CD4-positive, alpha-beta T cell (primary cell): ENCODE data around the gene DNASE2B. TPM values are rescaled to one million over a fixed set of nuclear protein-coding genes. Genes with fewer than 3 reads are reported as not detected.

Experiments
- ATAC-seq: fragments of 200-7000 bp; cut with Tn5 transposase; one replicate; pipeline ENCODE4 v1.10.0; 2022; ENCODE audit warnings: mild to moderate bottlenecking; ENCODE audit not compliant: poor library complexity
- CTCF ChIA-PET: fragments of 350-600 bp; sonication (Branson Sonifier 250); formaldehyde crosslinking; loops from one replicate; lab custom pipeline; 2021; ENCODE audit warnings: antibody characterized with exemption, inconsistent platforms; lab: Charles Lee
- POLR2A ChIA-PET: fragments of 350-600 bp; sonication (Branson Sonifier 250); formaldehyde crosslinking; loops from one replicate; lab custom pipeline; 2021; ENCODE audit warnings: antibody characterized with exemption, inconsistent platforms; lab: Charles Lee
- DNase-seq, 14 experiments: peaks; one replicate each; pipeline ENCODE4 v3.0.0-alpha.2; 2013 to 2020; ENCODE audit warnings: mixed read lengths in 2 of 14
- H3K27ac ChIP-seq, 2 donors: one replicate each; pipeline versions ENCODE4 v1.5.1 to v1.7.0; 2013; ENCODE audit warnings: low read length in 2 of 2, low read depth in 1 of 2, mild to moderate bottlenecking in 1 of 2
- H3K27me3 ChIP-seq, 2 experiments: 1 replicate in 1 of 2; 2 replicates in 1 of 2; pipeline versions ENCODE4 v1.6.1 to v1.7.0; 2013; ENCODE audit warnings: low read length in 2 of 2, control low read depth in 1 of 2, mild to moderate bottlenecking in 1 of 2, moderate library complexity in 1 of 2; ENCODE audit not compliant: insufficient read depth in 2 of 2, control insufficient read depth in 1 of 2
- H3K36me3 ChIP-seq: one replicate; pipeline ENCODE4 v1.6.1; 2013; ENCODE audit warnings: low read length, control low read depth; ENCODE audit not compliant: insufficient read depth
- H3K4me1 ChIP-seq: one replicate; pipeline ENCODE4 v1.6.1; 2013; ENCODE audit warnings: low read length, control low read depth; ENCODE audit not compliant: insufficient read depth
- H3K4me3 ChIP-seq: one replicate; pipeline ENCODE4 v1.5.1; 2013; ENCODE audit warnings: mild to moderate bottlenecking, low read length, moderate library complexity
- H3K9me3 ChIP-seq, 2 experiments: 1 replicate in 1 of 2; 2 replicates in 1 of 2; pipeline versions ENCODE4 v1.6.1 to v1.7.0; 2013; ENCODE audit warnings: low read length in 2 of 2, mild to moderate bottlenecking in 2 of 2, control low read depth in 1 of 2, moderate library complexity in 1 of 2; ENCODE audit not compliant: control insufficient read depth in 1 of 2, insufficient read depth in 1 of 2
- H3K27ac Mint-ChIP-seq: one replicate; pipeline ENCODE4 v1.8.0; 2020; ENCODE audit warnings: mixed read lengths
- H3K27me3 Mint-ChIP-seq: one replicate; pipeline ENCODE4 v1.8.0; 2021; ENCODE audit warnings: mixed read lengths
- H3K36me3 Mint-ChIP-seq: one replicate; pipeline ENCODE4 v1.8.0; 2021; ENCODE audit warnings: low read depth, mixed read lengths
- H3K4me1 Mint-ChIP-seq: one replicate; pipeline ENCODE4 v1.8.0; 2021; ENCODE audit warnings: low read depth, mixed read lengths
- H3K4me3 Mint-ChIP-seq: one replicate; pipeline ENCODE4 v1.8.0; 2020; ENCODE audit warnings: mild to moderate bottlenecking, mixed read lengths
- H3K9me3 Mint-ChIP-seq: one replicate; pipeline ENCODE4 v1.8.0; 2020; ENCODE audit warnings: mixed read lengths
- intact Hi-C, 2 experiments: fragments of 100-400 bp; cut with DNase I in 1 of 2; cut with micrococcal nuclease in 1 of 2; formaldehyde crosslinking; loops; one replicate each; pipeline versions ENCODE4 v1.15.1 to v1.9.0; 2023 to 2025; cut with DNase I, micrococcal nuclease
- total RNA-seq, 174 experiments: library from RNA in 2 of 174; stranded (reverse) in 2 of 174; gene quantifications; one replicate each; pipeline ENCODE4 v1.2.3 and lab custom pipeline; 2021 to 2026
- TF ChIP-seq, protein P1 (sequence below): fragments of 200-600 bp; IDR thresholded peaks from one replicate; pipeline ENCODE4 v1.8.0; 2022; ENCODE audit warnings: antibody characterized with exemption, mild to moderate bottlenecking

Gene DNASE2B
- total RNA-seq, 2 experiments from 2014 or later, result not detected

DNA sequence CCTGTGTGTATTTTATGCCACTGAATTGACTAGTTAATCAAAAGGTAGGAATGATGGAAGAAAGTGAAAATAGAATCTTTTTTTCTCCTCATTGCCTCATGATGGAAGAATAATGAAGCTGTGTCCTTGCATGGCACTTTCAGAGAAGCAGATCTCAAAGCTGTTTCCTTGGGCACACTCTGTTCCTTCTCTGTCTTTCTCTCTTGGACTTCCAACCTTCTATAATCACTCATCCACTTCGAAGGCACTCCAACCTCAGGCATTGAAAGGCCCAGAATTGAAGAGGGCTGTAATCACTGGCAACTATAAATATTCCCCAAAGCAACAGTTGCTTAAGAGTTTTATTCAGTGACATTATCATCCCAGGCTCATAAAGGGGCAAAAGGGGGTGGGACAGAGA lies 31.1 kb upstream of the DNASE2B start:
- Mint-ChIP-seq H3K27me3 (no peaks in the 10 kb centered on the region), H3K36me3 (no peaks in the 10 kb centered on the region), H3K9me3 (no peaks in the 10 kb centered on the region), H3K4me1 (peaks cover 5% of the 10 kb centered on the region), H3K4me3 (no peak overlapping the region), H3K27ac (no peak overlapping the region)
- ATAC-seq (no peak), DNase-seq (no peak)
- no peaks in the 10 kb centered on the region for H3K4me1 ChIP-seq
- H3K27ac ChIP-seq, result no peak overlapping the region
- no peaks in the 10 kb centered on the region for H3K27me3 ChIP-seq
- no peak overlapping the region for H3K4me3 ChIP-seq
- no peaks in the 10 kb centered on the region for H3K9me3 ChIP-seq
- TF ChIP-seq, protein P1, sequence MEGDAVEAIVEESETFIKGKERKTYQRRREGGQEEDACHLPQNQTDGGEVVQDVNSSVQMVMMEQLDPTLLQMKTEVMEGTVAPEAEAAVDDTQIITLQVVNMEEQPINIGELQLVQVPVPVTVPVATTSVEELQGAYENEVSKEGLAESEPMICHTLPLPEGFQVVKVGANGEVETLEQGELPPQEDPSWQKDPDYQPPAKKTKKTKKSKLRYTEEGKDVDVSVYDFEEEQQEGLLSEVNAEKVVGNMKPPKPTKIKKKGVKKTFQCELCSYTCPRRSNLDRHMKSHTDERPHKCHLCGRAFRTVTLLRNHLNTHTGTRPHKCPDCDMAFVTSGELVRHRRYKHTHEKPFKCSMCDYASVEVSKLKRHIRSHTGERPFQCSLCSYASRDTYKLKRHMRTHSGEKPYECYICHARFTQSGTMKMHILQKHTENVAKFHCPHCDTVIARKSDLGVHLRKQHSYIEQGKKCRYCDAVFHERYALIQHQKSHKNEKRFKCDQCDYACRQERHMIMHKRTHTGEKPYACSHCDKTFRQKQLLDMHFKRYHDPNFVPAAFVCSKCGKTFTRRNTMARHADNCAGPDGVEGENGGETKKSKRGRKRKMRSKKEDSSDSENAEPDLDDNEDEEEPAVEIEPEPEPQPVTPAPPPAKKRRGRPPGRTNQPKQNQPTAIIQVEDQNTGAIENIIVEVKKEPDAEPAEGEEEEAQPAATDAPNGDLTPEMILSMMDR, result no peak
- ChIA-PET CTCF (no interaction called here), POLR2A (no interaction called here)
- intact Hi-C loops, result no loop called here
- H3K36me3 ChIP-seq, result no peaks in the 10 kb centered on the region

DNA sequence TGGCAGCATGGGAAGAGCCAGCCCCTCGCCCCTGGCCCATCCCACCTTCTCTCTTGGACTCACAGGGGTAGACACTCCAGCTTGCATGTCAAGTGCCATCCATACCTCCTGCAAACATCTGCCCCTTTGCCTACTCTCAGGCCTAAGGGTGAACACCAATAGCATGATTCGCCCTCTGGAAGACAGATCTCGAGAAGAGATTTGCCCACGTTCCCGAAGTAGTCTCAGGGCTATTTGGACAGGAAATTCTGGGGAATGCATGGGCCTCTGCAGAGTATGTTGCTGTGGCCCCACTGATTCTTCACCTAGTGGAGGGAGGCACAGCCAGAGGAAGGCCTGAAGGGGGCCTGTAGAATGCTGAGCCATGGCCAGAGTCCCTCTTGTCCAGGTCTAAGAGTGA lies 29.8 kb upstream of the DNASE2B start:
- Mint-ChIP-seq H3K9me3 (no peaks in the 10 kb centered on the region), H3K27ac (no peak overlapping the region), H3K4me1 (no peaks in the 10 kb centered on the region), H3K4me3 (no peak overlapping the region), H3K36me3 (no peaks in the 10 kb centered on the region), H3K27me3 (no peaks in the 10 kb centered on the region)
- H3K4me1 ChIP-seq, result no peaks in the 10 kb centered on the region
- intact Hi-C loops, result no loop called here
- no peaks in the 10 kb centered on the region for H3K9me3 ChIP-seq
- CTCF ChIA-PET, result no interaction called here
- ATAC-seq, result no peak
- H3K4me3 ChIP-seq, result no peak overlapping the region
- H3K36me3 ChIP-seq, result no peaks in the 10 kb centered on the region
- H3K27me3 ChIP-seq, result no peaks in the 10 kb centered on the region
- H3K27ac ChIP-seq, result no peak overlapping the region
- TF ChIP-seq, protein P1, result no peak
- DNase-seq, result no peak
- POLR2A ChIA-PET, result no interaction called here

DNA sequence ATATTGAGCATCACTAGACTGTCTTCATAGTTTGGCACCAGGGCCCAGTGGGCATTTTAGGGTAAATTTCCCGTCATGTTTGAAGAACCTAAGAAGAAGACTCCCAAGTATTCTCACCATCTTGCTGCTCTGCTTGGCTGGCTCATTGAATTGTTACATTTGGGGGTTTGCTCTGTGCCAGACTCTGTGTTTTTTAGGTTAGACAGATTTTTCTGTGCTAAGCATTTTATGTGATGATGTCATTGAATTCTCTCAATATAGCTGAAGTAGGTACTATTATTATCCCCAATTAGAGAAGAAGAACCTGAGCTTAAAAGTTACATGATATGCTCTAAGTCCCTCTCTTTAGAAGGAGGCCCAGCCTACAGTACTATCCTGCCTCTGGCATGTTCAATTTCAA lies 28.0 kb upstream of the DNASE2B start:
- Histone ChIP-seq H3K27ac (no peak overlapping the region), H3K27me3 (no peaks in the 10 kb centered on the region), H3K36me3 (no peaks in the 10 kb centered on the region), H3K4me1 (no peaks in the 10 kb centered on the region), H3K9me3 (no peaks in the 10 kb centered on the region), H3K4me3 (no peak overlapping the region)
- DNase-seq (no peak), ATAC-seq (no peak)
- ChIA-PET CTCF (interaction anchor here (1.0 kb wide), 1 partner anchor 67 kb away, joined by 4 read pairs; no protein-coding TSS in a partner anchor), POLR2A (no interaction called here)
- Mint-ChIP-seq H3K4me3 (no peak overlapping the region), H3K4me1 (no peaks in the 10 kb centered on the region), H3K27ac (no peak overlapping the region), H3K27me3 (no peaks in the 10 kb centered on the region), H3K36me3 (no peaks in the 10 kb centered on the region), H3K9me3 (no peaks in the 10 kb centered on the region)
- TF ChIP-seq, protein P1, result no peak
- intact Hi-C loops, result no loop called here
